SK-N-SH (cell line): ENCODE measurements around the gene ASB14. TPM values are rescaled to one million over a fixed set of nuclear protein-coding genes. Genes with fewer than 3 reads are reported as not detected.
"Not testable (repeated sequence)": the region's sequence is repeated elsewhere in the genome, so short reads cannot be mapped to it uniquely, and the experiment has no call there.

Source experiments
- CTCF ChIA-PET: fragments of 300-600, 350-600 bp; formaldehyde crosslinking; extraction: SDS; loops from one replicate; lab custom pipeline; 2021; lab: Yijun Ruan, JAX
- POLR2A ChIA-PET: fragments of 350-600 bp; sonication (Branson Sonifier 250); formaldehyde crosslinking; extraction: SDS; loops from one replicate; lab custom pipeline; 2020; ENCODE audit warnings: antibody characterized with exemption, inconsistent platforms; lab: Yijun Ruan, JAX
- DNase-seq: peaks from one replicate; pipeline ENCODE4 v3.0.0; 2012
- H2AFZ ChIP-seq: fragments of 200-600 bp; sonication (generic); 2 replicates; pipeline ENCODE4 v1.8.1; 2016; ENCODE audit warnings: antibody characterized with exemption, mild to moderate bottlenecking, low read depth
- H3F3A ChIP-seq: fragments of 200-600 bp; sonication (generic); replicated peaks from 2 replicates; pipeline ENCODE3; 2016; ENCODE audit warnings: antibody characterized with exemption, mild to moderate bottlenecking; ENCODE audit not compliant: insufficient read depth
- H3K27ac ChIP-seq, 2 experiments: fragments of 200-500 bp in 1 of 2; fragments of 200-600 bp in 1 of 2; sonication (Bioruptor generic) in 1 of 2; sonication (generic), shearing (Covaris generic) in 1 of 2; 2 replicates each; pipeline versions ENCODE4 v1.5.1 to v1.6.1; 2014 to 2016; ENCODE audit warnings: low read depth in 2 of 2, inconsistent platforms in 1 of 2, low read length in 1 of 2, mild to moderate bottlenecking in 1 of 2, mixed read lengths in 1 of 2
- H3K27me3 ChIP-seq: fragments of 200-600 bp; sonication (generic), shearing (Covaris generic); 2 replicates; pipeline ENCODE4 v1.6.1; 2016; ENCODE audit warnings: mixed run types; ENCODE audit not compliant: insufficient read depth
- H3K36me3 ChIP-seq, 2 experiments: fragments of 200-500 bp in 1 of 2; fragments of 200-600 bp in 1 of 2; sonication (Bioruptor generic) in 1 of 2; sonication (generic) in 1 of 2; replicated peaks in 1 of 2; 2 replicates each; pipeline versions ENCODE3 to v1.5.1; 2014 to 2016; ENCODE audit warnings: low read length in 1 of 2, mild to moderate bottlenecking in 1 of 2; ENCODE audit not compliant: insufficient read depth in 2 of 2, control insufficient read depth in 1 of 2
- H3K4me1 ChIP-seq, 2 experiments: fragments of 200-500 bp in 1 of 2; fragments of 200-600 bp in 1 of 2; sonication (Bioruptor generic) in 1 of 2; sonication (generic), shearing (Covaris generic) in 1 of 2; 2 replicates each; pipeline versions ENCODE4 v1.5.1 to v1.6.1; 2014 to 2016; ENCODE audit warnings: low read depth in 1 of 2, low read length in 1 of 2, mixed run types in 1 of 2; ENCODE audit not compliant: insufficient read depth in 2 of 2, control insufficient read depth in 1 of 2
- H3K4me2 ChIP-seq: fragments of 200-600 bp; sonication (generic), shearing (Covaris generic); 2 replicates; pipeline ENCODE4 v1.6.1; 2017; ENCODE audit warnings: mixed run types
- H3K4me3 ChIP-seq, 2 experiments: fragments of 200-500 bp in 1 of 2; fragments of 200-600 bp in 1 of 2; sonication (Bioruptor generic) in 1 of 2; sonication (generic), shearing (Covaris generic) in 1 of 2; 2 replicates each; pipeline versions ENCODE4 v1.5.1 to v1.8.1; 2014 to 2016; ENCODE audit warnings: low read depth in 2 of 2, inconsistent platforms in 1 of 2, low read length in 1 of 2, mild to moderate bottlenecking in 1 of 2, mixed read lengths in 1 of 2, moderate library complexity in 1 of 2
- H3K79me2 ChIP-seq: fragments of 200-600 bp; sonication (generic); 2 replicates; pipeline ENCODE4 v1.8.1; 2017; ENCODE audit warnings: mild to moderate bottlenecking; ENCODE audit not compliant: insufficient read depth
- H3K9ac ChIP-seq: fragments of 200-600 bp; sonication (generic); 2 replicates; pipeline ENCODE4 v1.6.1; 2017; ENCODE audit warnings: mixed run types
- H3K9me2 ChIP-seq: fragments of 200-600 bp; sonication (generic); 2 replicates; pipeline ENCODE4 v1.6.1; 2017; ENCODE audit warnings: mixed run types
- H3K9me3 ChIP-seq: fragments of 200-600 bp; sonication (generic); 2 replicates; pipeline ENCODE4 v1.6.1; 2017; ENCODE audit warnings: mixed run types, mild to moderate bottlenecking, moderate library complexity
- H4K20me1 ChIP-seq: fragments of 200-600 bp; sonication (generic); 2 replicates; pipeline ENCODE4 v1.6.1; 2017; ENCODE audit warnings: mild to moderate bottlenecking, mixed run types; ENCODE audit not compliant: insufficient read depth
- CHD2 ChIP-seq: fragments of 150-350 bp; IDR thresholded peaks from 2 replicates; pipeline ENCODE4 v1.6.1; 2018; ENCODE audit warnings: low read length; ENCODE audit not compliant: partially characterized antibody
- EZH2phosphoT487 ChIP-seq: fragments of 200-600 bp; sonication (generic); IDR thresholded peaks from 2 replicates; pipeline ENCODE4 v1.6.1; 2017; ENCODE audit warnings: low read depth, mixed run types, mild to moderate bottlenecking, antibody characterized with exemption, moderate library complexity, borderline replicate concordance
- GABPA ChIP-seq: IDR thresholded peaks from 2 replicates; pipeline ENCODE4 v1.4.0; 2012; ENCODE audit warnings: low read depth, mild to moderate bottlenecking
- JUND ChIP-seq: IDR thresholded peaks from 2 replicates; pipeline ENCODE4 v1.4.0; 2012
- SMC3 ChIP-seq: IDR thresholded peaks from 2 replicates; pipeline ENCODE4 v1.6.1; 2012; ENCODE audit warnings: low read depth, low read length, improper control_type of control experiment
- TEAD4 ChIP-seq: IDR thresholded peaks from 2 replicates; pipeline ENCODE4 v1.4.0; 2012; ENCODE audit warnings: mild to moderate bottlenecking, borderline replicate concordance; ENCODE audit not compliant: insufficient read depth
- WGBS: methylation state at CpG from one replicate; pipeline ENCODE4 v1.1.6; 2017; ENCODE audit warnings: low lambda C conversion rate; 5-methylcytosine and 5-hydroxymethylcytosine counted together
- polyA plus RNA-seq, 3 experiments: library from polyadenylated mRNA; depleted of rRNA; stranded (reverse); fragments of >200 nt; gene quantifications; 2 replicates each; pipeline ENCODE4 v1.2.3, GENCODE V29; 2012
- TF ChIP-seq, protein P1 (sequence below): fragments of 200-600 bp; sonication (generic); IDR thresholded peaks from 2 replicates; pipeline ENCODE4 v1.6.1; 2017; ENCODE audit warnings: antibody characterized with exemption, mild to moderate bottlenecking, moderate library complexity
- TF ChIP-seq, protein P2 (sequence below): IDR thresholded peaks from 2 replicates; pipeline ENCODE4 v1.4.0; 2012; ENCODE audit warnings: low read depth, borderline replicate concordance
- TF ChIP-seq, protein P3 (sequence below): fragments of 150-350 bp; IDR thresholded peaks from 2 replicates; pipeline ENCODE4 v1.6.1; 2017; ENCODE audit warnings: antibody characterized with exemption, low read length, low read depth, borderline replicate concordance
- TF ChIP-seq, protein P4 (sequence below): fragments of 150-350 bp; IDR thresholded peaks from 2 replicates; pipeline ENCODE4 v1.6.1; 2016; ENCODE audit warnings: mild to moderate bottlenecking, low read depth, low read length

ASB14 gene
- not detected in 2 replicates for polyA plus RNA-seq (2012; rRNA removed)
- polyA plus RNA-seq (2012; cell fraction: cytosol; rRNA removed), result 0.01 TPM in 1 of 2 replicates, not detected in the other
- polyA plus RNA-seq (2012; cell fraction: nucleus; rRNA removed), result 0.04 TPM in 1 of 2 replicates, not detected in the other

DNA sequence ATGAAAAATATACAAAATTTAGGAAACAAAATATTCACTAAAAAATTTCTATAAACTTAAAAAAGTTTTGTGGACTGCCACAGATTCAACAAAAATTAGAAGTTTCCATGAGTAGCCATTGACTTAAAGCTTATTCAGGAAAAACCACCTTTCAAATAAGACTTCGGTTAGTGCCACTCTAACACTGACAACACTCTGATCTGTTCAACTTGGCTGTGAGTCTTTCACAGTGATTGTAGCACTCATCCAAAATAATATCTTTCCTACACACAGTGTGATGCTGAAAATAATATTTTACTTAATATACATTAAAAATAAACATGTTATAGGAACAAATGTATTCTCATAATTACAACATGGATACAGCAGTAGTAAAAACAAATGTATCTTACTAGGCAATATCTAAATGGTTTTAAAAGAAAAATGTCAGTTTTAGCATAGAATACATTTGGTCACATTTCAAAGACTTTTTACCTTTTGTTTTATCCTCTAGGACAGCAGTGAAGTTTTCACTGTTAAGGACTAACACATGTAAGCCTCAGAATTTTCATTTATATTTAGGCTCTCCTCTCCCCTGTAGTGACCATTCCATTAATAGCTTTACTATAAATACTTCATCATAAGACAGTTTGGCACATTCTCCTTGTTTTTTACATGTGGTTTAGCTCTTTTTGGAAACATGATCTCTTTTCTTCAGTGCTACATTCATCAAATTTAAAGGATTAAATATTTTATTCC lies at the start of gene ASB14:
ASB14 (minus strand) TSS at position 527 of the 738 bp plus-strand sequence. CDS start 652 bp downstream, outside the sequence.
- H3K9me3 ChIP-seq, result no peaks in the 10 kb centered on the region
- H3F3A ChIP-seq, result no peaks in the 10 kb centered on the region
- no peak for DNase-seq
- TF ChIP-seq, protein P1, sequence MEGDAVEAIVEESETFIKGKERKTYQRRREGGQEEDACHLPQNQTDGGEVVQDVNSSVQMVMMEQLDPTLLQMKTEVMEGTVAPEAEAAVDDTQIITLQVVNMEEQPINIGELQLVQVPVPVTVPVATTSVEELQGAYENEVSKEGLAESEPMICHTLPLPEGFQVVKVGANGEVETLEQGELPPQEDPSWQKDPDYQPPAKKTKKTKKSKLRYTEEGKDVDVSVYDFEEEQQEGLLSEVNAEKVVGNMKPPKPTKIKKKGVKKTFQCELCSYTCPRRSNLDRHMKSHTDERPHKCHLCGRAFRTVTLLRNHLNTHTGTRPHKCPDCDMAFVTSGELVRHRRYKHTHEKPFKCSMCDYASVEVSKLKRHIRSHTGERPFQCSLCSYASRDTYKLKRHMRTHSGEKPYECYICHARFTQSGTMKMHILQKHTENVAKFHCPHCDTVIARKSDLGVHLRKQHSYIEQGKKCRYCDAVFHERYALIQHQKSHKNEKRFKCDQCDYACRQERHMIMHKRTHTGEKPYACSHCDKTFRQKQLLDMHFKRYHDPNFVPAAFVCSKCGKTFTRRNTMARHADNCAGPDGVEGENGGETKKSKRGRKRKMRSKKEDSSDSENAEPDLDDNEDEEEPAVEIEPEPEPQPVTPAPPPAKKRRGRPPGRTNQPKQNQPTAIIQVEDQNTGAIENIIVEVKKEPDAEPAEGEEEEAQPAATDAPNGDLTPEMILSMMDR, result no peak
- TF ChIP-seq, protein P2, sequence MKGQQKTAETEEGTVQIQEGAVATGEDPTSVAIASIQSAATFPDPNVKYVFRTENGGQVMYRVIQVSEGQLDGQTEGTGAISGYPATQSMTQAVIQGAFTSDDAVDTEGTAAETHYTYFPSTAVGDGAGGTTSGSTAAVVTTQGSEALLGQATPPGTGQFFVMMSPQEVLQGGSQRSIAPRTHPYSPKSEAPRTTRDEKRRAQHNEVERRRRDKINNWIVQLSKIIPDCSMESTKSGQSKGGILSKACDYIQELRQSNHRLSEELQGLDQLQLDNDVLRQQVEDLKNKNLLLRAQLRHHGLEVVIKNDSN, result no peak
- TF ChIP-seq TEAD4 (no peak), GABPA (no peak), CHD2 (no peak), SMC3 (no peak), JUND (no peak), EZH2phosphoT487 (no peak)
- TF ChIP-seq, protein P3, sequence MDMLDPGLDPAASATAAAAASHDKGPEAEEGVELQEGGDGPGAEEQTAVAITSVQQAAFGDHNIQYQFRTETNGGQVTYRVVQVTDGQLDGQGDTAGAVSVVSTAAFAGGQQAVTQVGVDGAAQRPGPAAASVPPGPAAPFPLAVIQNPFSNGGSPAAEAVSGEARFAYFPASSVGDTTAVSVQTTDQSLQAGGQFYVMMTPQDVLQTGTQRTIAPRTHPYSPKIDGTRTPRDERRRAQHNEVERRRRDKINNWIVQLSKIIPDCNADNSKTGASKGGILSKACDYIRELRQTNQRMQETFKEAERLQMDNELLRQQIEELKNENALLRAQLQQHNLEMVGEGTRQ, result no peak
- TF ChIP-seq, protein P4, sequence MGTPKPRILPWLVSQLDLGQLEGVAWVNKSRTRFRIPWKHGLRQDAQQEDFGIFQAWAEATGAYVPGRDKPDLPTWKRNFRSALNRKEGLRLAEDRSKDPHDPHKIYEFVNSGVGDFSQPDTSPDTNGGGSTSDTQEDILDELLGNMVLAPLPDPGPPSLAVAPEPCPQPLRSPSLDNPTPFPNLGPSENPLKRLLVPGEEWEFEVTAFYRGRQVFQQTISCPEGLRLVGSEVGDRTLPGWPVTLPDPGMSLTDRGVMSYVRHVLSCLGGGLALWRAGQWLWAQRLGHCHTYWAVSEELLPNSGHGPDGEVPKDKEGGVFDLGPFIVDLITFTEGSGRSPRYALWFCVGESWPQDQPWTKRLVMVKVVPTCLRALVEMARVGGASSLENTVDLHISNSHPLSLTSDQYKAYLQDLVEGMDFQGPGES, result no peak
- TF ChIP-seq, all 33 proteins: peak for 0
- Histone ChIP-seq H3K4me3 (no peak within 1 kb of the TSS), H3K36me3 (no peaks in the 10 kb centered on the region), H3K9me2 (no peaks in the 10 kb centered on the region), H4K20me1 (no peaks in the 10 kb centered on the region), H2AFZ (no peak within 1 kb of the TSS), H3K27me3 (no peaks in the 10 kb centered on the region), H3K4me1 (peaks cover 0 to 3% of the 10 kb centered on the region in 2 experiments; a peak in 2 of 4 replicates), H3K27ac (no peak within 1 kb of the TSS), H3K79me2 (no peaks in the 10 kb centered on the region), H3K4me2 (no peak within 1 kb of the TSS), H3K9ac (no peak within 1 kb of the TSS)
- ChIA-PET POLR2A (no interaction called here), CTCF (no interaction called here)
- 92% methylated on average over 1 of the region's 1 CpG for WGBS

DNA sequence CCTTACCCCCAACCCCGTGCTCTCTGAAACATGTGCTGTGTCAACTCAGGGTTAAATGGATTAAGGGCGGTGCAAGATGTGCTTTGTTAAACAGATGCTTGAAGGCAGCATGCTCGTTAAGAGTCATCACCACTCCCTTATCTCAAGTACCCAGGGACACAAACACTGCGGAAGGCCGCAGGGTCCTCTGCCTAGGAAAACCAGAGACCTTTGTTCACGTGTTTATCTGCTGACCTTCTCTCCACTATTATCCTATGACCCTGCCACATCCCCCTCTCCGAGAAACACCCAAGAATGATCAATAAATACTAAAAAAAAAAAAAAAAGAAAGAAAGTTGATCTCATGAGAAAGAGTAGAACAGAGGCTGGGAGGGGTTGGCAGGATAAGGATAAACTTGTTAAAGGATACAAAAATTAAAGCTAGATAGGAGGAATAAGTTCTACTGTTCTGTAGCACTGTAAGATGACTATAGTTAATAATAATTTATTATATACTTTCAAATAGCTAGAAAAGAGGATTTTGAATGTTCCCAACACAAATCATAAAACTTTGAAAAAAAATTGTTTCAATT lies 46.7 kb upstream of the ASB14 start:
- H3K9me2 ChIP-seq, H4K20me1 ChIP-seq, H2AFZ ChIP-seq, CTCF ChIA-PET, H3K27ac ChIP-seq, H3K36me3 ChIP-seq, H3K4me1 ChIP-seq, H3K4me2 ChIP-seq, H3K79me2 ChIP-seq, H3K4me3 ChIP-seq, DNase-seq, POLR2A ChIA-PET, H3K27me3 ChIP-seq, H3F3A ChIP-seq, H3K9me3 ChIP-seq, H3K9ac ChIP-seq: not testable (repeated sequence)
- WGBS, result 44% methylated on average over 5 of the region's 7 CpGs

DNA sequence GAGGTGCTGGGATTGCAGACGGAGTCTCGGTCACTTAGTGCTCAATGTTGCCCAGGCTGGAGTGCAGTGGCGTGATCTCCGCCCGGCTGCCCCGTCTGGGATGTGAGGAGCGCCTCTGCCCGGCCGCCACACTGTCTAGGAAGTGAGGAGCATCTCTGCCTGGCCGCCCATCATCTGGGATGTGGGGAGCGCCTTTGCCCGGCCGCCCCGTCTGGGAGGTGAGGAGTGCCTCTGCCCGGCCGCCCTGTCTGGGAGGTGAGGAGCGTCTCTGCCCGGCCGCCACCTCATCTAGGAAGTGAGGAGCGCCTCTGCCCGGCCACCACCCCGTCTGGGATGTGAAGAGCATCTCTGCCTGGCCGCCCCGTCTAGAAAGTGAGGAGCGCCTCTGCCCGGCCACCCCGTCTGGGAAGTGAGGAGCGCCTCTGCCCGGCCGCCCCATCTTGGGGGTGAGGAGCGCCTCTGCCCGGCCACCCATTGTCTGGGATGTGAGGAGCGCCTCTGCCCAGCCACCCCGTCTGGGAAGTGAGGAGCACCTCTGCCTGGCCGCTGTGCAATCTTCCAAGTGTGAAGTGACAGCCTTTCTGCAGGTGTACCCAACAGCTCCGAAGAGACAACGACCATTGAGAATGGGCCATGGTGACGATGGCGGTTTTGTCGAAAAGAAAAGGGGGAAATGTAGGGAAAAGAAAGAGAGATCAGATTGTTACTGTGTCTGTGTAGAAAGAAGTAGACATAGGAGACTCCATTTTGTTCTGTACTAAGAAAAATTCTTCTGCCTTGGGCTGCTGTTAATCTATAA lies 46.0 kb upstream of the ASB14 start:
- POLR2A ChIA-PET, H3K79me2 ChIP-seq, CTCF ChIA-PET: not testable (repeated sequence)

More for the DNA sequence above, 46.0 kb upstream of the ASB14 start:
- H3K4me2 ChIP-seq, H2AFZ ChIP-seq, H3K27ac ChIP-seq, H3K27me3 ChIP-seq, H3K4me3 ChIP-seq, DNase-seq, H3K36me3 ChIP-seq, H3F3A ChIP-seq, H3K4me1 ChIP-seq, H3K9me3 ChIP-seq, H4K20me1 ChIP-seq, H3K9ac ChIP-seq, H3K9me2 ChIP-seq: not testable (repeated sequence)
- 79% methylated on average over 21 of the region's 40 CpGs for WGBS
